ENCODE data around the gene MAGEA4.

Gene MAGEA4

GRCh38 chrX:151935358-151935757, 22.7 kb downstream of the MAGEA4 start:
- no peak overlapping the region for H3K9ac ChIP-seq (ENCODE audit: low read length)
- no peak overlapping the region for H3K4me3 ChIP-seq (ENCODE audit: low read length)
- no peak overlapping the region for H3K4me2 ChIP-seq (ENCODE audit: low read length)
- no peaks in the 10 kb centered on the region for H4K20me1 ChIP-seq (ENCODE audit: insufficient read depth, low read length)
- no peak overlapping the region for H2AFZ ChIP-seq (ENCODE audit: low read depth, low read length)
- H3K79me2 ChIP-seq (ENCODE audit: low read length) = no peaks in the 10 kb centered on the region
- no peaks in the 10 kb centered on the region for H3K4me1 ChIP-seq (ENCODE audit: low read length)
- H3K9me3 ChIP-seq (ENCODE audit: insufficient read depth, low read length) = no peaks in the 10 kb centered on the region
- no peak overlapping the region for H3K27ac ChIP-seq (ENCODE audit: low read length)
- TF ChIP-seq CTCF (IDR thresholded peaks at IDR 0.05; ENCODE audit: low read depth, low read length) (no peak), EZH2phosphoT487 (IDR thresholded peaks at IDR 0.05; ENCODE audit: low read depth) (no peak)
- H3K36me3 ChIP-seq (replicated peaks; ENCODE audit: low read depth, low read length) = no peaks in the 10 kb centered on the region
- no peaks in the 10 kb centered on the region for H3K27me3 ChIP-seq (ENCODE audit: low read depth, low read length)

- H3K36me3 ChIP-seq (replicated peaks; ENCODE audit: low read depth, low read length) = no peaks in the 10 kb centered on the region
- H3K4me3 ChIP-seq (ENCODE audit: low read length) = no peak overlapping the region
- no peak overlapping the region for H2AFZ ChIP-seq (ENCODE audit: low read depth, low read length)
- H3K27me3 ChIP-seq (ENCODE audit: low read depth, low read length) = no peaks in the 10 kb centered on the region
- H3K9ac ChIP-seq (ENCODE audit: low read length) = no peak overlapping the region
- no peak for TF ChIP-seq EZH2phosphoT487 (IDR thresholded peaks at IDR 0.05; ENCODE audit: low read depth)
- TF ChIP-seq CTCF (IDR thresholded peaks at IDR 0.05; ENCODE audit: low read depth, low read length) = no peak
- no peaks in the 10 kb centered on the region for H4K20me1 ChIP-seq (ENCODE audit: insufficient read depth, low read length)
- H3K27ac ChIP-seq (ENCODE audit: low read length) = no peak overlapping the region
- H3K79me2 ChIP-seq (ENCODE audit: low read length) = no peaks in the 10 kb centered on the region
- no peaks in the 10 kb centered on the region for H3K9me3 ChIP-seq (ENCODE audit: insufficient read depth, low read length)
- no peaks in the 10 kb centered on the region for H3K4me1 ChIP-seq (ENCODE audit: low read length)
- no peak overlapping the region for H3K4me2 ChIP-seq (ENCODE audit: low read length)
These were observed 25.5 kb downstream of the MAGEA4 start for GRCh38 chrX:151938172-151938571.

- Histone ChIP-seq H2AFZ (ENCODE audit: low read depth, low read length) (no peak overlapping the region), H3K36me3 (replicated peaks; ENCODE audit: low read depth, low read length) (no peaks in the 10 kb centered on the region), H3K9ac (ENCODE audit: low read length) (no peak overlapping the region), H3K4me2 (ENCODE audit: low read length) (no peak overlapping the region), H3K4me1 (ENCODE audit: low read length) (no peaks in the 10 kb centered on the region), H3K27me3 (ENCODE audit: low read depth, low read length) (no peaks in the 10 kb centered on the region), H3K27ac (ENCODE audit: low read length) (no peak overlapping the region), H3K9me3 (ENCODE audit: insufficient read depth, low read length) (no peaks in the 10 kb centered on the region), H4K20me1 (ENCODE audit: insufficient read depth, low read length) (no peaks in the 10 kb centered on the region), H3K4me3 (ENCODE audit: low read length) (no peak overlapping the region), H3K79me2 (ENCODE audit: low read length) (no peaks in the 10 kb centered on the region)
- no peak for TF ChIP-seq CTCF (IDR thresholded peaks at IDR 0.05; ENCODE audit: low read depth, low read length)
- TF ChIP-seq EZH2phosphoT487 (IDR thresholded peaks at IDR 0.05; ENCODE audit: low read depth) = no peak
These were observed 42.0 kb downstream of the MAGEA4 start for GRCh38 chrX:151954730-151955129.

GRCh38 chrX:151958101-151958500, 45.4 kb downstream of the MAGEA4 start:
- H3K36me3 ChIP-seq (replicated peaks; ENCODE audit: low read depth, low read length) = no peaks in the 10 kb centered on the region
- TF ChIP-seq EZH2phosphoT487 (IDR thresholded peaks at IDR 0.05; ENCODE audit: low read depth) = no peak
- TF ChIP-seq CTCF (IDR thresholded peaks at IDR 0.05; ENCODE audit: low read depth, low read length) = no peak

More at GRCh38 chrX:151958101-151958500, 45.4 kb downstream of the MAGEA4 start:
- no peak overlapping the region for H3K27ac ChIP-seq (ENCODE audit: low read length)
- H3K79me2 ChIP-seq (ENCODE audit: low read length) = no peaks in the 10 kb centered on the region
- H4K20me1 ChIP-seq (ENCODE audit: insufficient read depth, low read length) = no peaks in the 10 kb centered on the region
- H3K9ac ChIP-seq (ENCODE audit: low read length) = no peak overlapping the region
- no peak overlapping the region for H2AFZ ChIP-seq (ENCODE audit: low read depth, low read length)
- H3K4me2 ChIP-seq (ENCODE audit: low read length) = no peak overlapping the region
- no peaks in the 10 kb centered on the region for H3K9me3 ChIP-seq (ENCODE audit: insufficient read depth, low read length)
- no peaks in the 10 kb centered on the region for H3K27me3 ChIP-seq (ENCODE audit: low read depth, low read length)
- H3K4me1 ChIP-seq (ENCODE audit: low read length) = no peaks in the 10 kb centered on the region
- H3K4me3 ChIP-seq (ENCODE audit: low read length) = no peak overlapping the region
